Endometrial microvascular endothelial cells (primary cell): ENCODE data around the gene KDM2B. TPM values are rescaled to one million over a fixed set of nuclear protein-coding genes. Genes with fewer than 3 reads are reported as not detected.

ENCODE experiments used
- in situ Hi-C: cut with HindIII; loops from 2 replicates; pipeline ENCODE4 v1.10.0; 2017; ENCODE audit warnings: low sequenced_read_pairs, low pct_unique_long_range_greater_than_20kb; ENCODE audit errors: inconsistent ontology term
- total RNA-seq: library from RNA; depleted of rRNA; stranded (reverse); fragments of >200 nt; gene quantifications from one replicate; pipeline ENCODE4 v1.2.3, GENCODE V29; 2015; ENCODE audit errors: inconsistent ontology term

The KDM2B gene
- 25.6 TPM for total RNA-seq

DNA sequence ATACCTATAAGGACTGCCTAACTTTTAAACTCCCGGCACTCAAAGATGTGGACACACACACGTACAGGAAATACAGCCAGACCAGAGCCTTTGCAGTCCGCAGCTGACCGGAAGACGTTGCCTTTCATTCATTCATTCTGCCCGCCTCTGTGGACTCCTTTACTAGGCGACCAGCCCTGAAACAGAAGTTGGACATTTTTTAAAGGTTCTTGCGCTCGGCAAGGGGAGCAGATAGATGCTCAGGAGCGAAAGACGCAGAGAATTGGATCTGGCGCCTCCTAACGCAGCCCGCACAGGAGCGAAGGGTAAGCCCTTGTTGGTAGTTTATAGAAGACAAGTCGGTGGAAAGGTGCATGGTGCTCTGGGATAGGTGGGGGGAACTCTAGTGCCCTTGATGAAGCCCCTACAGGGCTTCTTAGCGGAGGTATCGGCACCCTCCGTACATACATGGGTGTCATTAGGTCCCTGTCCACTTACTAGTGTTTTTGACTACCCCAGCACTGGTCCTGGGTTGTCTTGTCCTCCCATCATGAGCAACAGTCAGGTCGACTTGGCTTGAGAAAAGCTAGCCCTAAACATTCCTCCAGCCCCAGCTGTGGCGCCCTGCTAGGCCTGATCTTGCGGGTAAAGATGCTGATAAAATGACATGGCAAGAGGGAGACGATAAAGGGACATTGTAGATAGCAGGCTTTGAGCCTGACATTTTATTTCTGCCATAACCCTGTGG lies at the start of gene KDM2B:
KDM2B (minus strand) TSS at position 65 of the 727 bp plus-strand sequence. CDS start 112 bp downstream, outside the sequence.
- in situ Hi-C loops: no loop called here

DNA sequence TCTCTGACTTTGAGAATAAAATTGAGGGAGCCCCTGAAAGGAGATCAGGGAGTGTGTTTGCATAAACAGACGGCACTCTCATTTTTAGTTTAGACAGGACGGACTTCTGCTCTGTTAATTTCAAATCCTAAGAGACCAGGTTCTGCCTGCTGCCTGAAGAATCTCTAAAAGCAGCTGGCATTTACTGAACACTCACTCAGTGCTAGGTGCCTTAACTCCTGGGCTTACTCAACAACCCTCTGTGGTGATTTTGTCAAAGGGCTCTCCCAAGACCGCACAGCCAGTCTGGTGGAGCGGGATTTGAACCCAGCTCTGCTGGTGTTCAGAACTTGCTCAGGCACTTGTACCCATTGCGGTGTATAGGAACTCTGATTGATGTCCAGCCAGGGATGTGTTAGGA lies 47.7 kb upstream of the KDM2B start:
- in situ Hi-C loops: no loop called here

DNA sequence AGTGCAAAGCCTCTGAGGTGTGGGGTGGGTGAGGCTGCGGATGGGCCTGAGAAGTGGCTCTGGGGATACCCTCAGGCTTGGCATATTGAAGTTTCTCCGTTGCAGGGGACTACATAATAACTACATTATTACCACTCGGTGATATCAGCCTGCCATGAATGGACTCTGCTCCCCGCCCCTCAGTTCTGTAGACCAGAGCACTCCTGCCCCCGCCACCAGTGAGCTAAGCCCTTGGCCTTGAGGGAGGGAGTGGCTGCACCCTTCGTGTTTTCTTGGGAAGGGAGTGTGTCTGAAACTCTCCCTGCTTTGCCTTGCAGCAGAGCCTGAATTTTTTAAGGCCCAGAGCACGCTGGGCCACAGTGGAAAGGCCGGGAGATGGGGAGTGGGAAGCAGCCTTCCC lies 47.2 kb upstream of the KDM2B start:
- in situ Hi-C loops: no loop called here

DNA sequence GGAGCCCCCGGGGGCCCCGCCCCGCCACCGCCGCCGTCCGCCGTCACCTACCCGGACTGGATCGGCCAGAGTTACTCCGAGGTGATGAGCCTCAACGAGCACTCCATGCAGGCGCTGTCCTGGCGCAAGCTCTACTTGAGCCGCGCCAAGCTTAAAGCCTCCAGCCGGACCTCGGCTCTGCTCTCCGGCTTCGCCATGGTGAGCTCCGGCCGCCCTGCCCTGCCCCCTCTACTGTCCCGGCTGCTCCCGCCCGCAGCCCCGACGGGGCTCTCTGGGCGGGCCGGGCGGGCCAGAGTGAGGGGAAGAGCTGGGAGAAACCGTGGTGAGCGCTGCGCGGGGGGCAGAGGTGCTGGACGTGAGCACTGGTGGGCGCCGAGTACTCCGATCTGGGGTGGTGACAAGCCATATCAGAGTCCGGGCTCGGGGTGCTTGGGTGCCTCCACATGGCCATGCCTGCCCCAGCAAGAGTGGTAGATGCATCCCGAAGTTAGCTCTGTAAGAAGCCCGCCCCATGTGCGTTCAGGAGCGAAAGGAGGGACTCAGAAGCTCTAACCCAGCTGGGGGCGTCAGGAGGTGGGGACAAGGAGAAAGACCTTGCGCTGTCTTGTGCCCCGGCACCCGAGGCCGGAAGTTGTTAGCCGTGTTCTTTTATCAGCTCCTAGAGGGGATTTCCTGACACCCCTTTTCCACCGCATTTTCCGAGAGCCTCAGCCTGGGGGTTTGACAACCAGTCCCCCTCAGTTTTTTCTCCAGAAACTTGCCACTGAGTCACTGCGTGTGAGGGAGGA lies 46.2 kb upstream of the KDM2B start:
- in situ Hi-C loops: no loop called here

DNA sequence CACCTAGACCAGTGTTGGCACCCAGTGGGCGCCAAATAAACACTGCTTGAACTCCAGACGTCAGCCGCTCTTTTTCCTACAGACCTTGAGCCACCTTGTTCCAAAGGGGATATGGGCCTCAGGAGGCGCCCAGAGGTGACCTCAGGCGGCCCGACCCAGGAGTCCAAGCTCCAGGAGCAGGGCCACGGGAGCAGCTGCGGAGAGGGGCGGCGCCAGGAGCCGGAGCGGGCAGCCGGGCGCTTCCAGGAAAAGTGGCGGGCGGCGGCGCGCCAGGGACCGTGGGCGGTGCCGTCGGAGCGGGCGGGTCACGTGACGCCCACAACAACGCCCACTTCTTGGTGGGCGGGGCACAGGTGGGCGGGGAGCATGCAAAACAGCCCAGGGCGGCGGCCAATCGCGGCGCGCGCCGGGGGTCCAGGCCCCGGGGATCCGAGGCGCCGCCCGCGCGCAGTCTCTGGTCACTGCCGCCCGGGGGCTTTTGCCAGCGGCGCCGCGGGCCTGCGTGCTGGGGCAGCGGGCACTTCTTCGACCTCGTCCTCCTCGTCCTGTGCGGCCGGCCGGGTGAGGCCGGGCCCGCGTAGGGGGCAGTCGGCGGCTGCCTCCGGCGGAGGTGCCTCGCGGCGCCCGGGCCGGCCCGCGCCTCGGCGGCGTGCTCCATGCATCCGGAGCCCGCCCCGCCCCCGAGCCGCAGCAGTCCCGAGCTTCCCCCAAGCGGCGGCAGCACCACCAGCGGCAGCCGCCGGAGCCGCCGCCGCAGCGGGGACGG lies 45.4 kb upstream of the KDM2B start, which contains the start of gene ORAI1:
ORAI1 (plus strand) TSS at position 444 of the 766 bp plus-strand sequence.
- in situ Hi-C loops: no loop called here

- in situ Hi-C loops: no loop called here
Observed at GRCh38 chr12:121620333-121620891, 39.6 kb upstream of the KDM2B start.

DNA sequence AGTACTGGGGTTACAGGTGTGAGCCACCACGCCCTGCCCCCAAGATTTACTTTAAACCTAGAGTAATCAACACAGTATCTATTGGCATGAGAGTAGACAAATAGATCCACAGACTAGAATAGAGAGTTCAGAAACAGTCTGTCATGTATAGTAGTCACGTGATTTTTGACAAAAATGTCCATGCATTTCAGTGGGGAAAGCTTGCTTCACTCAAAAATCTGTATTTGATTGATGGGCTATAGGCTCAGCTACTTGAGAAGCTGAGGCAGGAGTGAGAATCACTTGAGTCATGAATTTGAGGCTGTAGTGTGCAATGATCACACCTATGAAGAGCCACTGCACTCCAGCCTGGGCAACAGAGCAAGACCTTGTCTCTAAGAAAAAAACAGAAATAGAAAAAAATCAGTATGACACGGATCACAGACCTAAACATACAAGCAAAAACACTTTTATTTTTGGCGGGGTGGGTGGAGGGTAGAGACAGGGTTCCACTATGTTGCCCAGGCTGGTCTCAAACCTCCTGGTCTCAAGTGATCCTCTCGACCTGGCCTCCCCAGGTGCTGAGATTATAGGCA lies 37.9 kb upstream of the KDM2B start:
- in situ Hi-C loops: no loop called here

GRCh38 chr12:121614872-121615467 lies 34.1 kb upstream of the KDM2B start:
- in situ Hi-C loops: no loop called here

DNA sequence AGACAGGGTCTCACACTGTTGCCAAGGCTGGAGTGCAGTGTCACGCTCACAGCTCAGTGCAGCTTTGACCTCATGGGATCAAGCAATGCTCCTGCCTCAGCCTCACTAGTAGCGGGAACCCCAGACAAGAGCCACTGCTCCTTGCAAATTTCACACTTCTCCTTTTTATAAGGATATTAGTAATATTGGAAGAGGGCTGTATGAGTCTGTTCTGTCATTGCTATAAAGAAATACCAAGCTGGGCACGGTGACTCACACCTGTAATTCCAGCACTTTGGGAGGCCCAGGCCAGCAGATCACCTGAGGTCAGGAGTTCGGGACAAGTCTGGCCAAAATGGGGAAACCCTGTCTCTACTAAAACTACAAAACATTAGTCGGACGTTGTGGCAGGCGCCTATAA lies 32.6 kb upstream of the KDM2B start:
- in situ Hi-C loops: no loop called here

- in situ Hi-C loops: no loop called here
Observed at GRCh38 chr12:121611306-121611705, 30.5 kb upstream of the KDM2B start.

- in situ Hi-C loops: no loop called here
Observed at GRCh38 chr12:121610239-121611149, 29.7 kb upstream of the KDM2B start.

DNA sequence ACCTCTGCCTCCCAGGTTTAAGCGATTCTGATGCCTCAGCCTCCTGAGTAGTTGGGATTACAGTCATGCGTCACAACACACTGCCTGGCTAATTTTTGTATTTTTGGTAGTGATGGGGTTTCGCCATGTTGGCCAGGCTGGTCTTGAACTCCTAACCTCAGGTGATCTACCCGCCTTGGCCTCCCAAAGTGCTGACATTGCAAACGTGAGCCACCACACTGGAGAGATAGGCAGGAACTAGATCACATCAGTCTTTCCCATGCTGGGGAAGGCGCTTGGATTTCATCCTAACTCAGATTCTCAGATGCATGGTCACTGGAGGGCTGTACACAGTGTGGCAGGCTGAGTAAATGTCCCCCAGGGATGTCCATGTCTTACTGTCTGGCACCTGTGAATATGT lies 27.5 kb upstream of the KDM2B start:
- in situ Hi-C loops: no loop called here

DNA sequence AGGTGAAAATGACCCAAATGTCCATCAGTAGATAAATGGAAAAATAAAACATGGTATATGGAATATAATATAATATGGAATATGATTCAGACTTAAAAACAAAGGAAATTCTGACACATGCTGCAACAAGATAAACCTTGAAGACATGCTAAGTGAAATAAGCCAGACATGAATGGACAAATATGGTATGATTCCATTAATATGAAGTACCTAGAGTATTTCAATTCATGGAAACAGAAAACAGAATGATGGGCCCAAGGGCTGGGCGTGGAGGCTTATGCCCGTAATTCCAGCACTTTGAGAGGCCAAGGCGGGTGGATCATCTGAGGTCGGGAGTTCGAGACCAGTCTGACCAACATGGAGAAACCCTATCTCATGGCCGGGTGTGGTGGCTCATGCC lies 22.8 kb upstream of the KDM2B start:
- in situ Hi-C loops: no loop called here

GRCh38 chr12:121602766-121603165 lies 21.9 kb upstream of the KDM2B start:
- in situ Hi-C loops: no loop called here

- in situ Hi-C loops: no loop called here
Observed at GRCh38 chr12:121600702-121601336, 20.0 kb upstream of the KDM2B start.

DNA sequence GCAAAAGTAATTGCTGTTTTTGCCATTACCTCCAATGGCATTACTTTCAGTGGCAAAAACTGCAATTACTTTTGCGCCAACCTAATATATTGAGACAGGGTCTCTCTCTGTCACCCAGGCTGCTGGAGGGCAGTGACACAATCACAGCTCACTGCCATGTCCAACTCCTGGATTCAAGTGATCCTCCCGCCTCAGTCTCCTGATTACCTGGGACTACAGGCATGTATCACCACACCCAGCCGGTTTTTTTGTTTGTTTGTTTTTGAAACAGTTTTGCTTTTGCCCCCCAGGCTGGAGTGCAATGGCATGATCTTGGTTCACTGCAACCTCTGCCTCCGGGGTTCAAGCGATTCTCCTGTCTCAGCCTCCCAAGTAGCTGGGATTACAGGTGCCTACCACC lies 15.7 kb upstream of the KDM2B start:
- in situ Hi-C loops: no loop called here

- in situ Hi-C loops: no loop called here
Observed at GRCh38 chr12:121595520-121595919, 14.7 kb upstream of the KDM2B start.
